HepG2 (cell line): ENCODE measurements around the gene MXRA8.

Source experiments
- ARID3A ChIP-seq: IDR thresholded peaks from 2 replicates; pipeline ENCODE4 v1.6.1; 2012; ENCODE audit warnings: low read depth, low read length, improper control_type of control experiment
- CTCF ChIP-seq: sonication (generic); formaldehyde crosslinking; IDR thresholded peaks from 2 replicates; pipeline ENCODE4 v1.5.0; 2020; ENCODE audit warnings: mild to moderate bottlenecking, missing genetic modification reagents, moderate library complexity
- ELK4 ChIP-seq: sonication (generic); formaldehyde crosslinking; IDR thresholded peaks from 2 replicates; pipeline ENCODE4 v1.9.0; 2021; ENCODE audit warnings: missing genetic modification reagents, borderline replicate concordance
- FOSL2 ChIP-seq: sonication (generic); formaldehyde crosslinking; IDR thresholded peaks from 2 replicates; pipeline ENCODE4 v1.4.0; 2020; ENCODE audit warnings: missing genetic modification reagents
- GABPB1 ChIP-seq: IDR thresholded peaks from 2 replicates; pipeline ENCODE4 v1.6.1; 2016; ENCODE audit warnings: mild to moderate bottlenecking, missing genetic modification reagents, moderate library complexity, missing compliant biosample characterization
- NCOA1 ChIP-seq: sonication (generic); formaldehyde crosslinking; IDR thresholded peaks from 2 replicates; pipeline ENCODE4 v1.9.0; 2021; ENCODE audit warnings: missing genetic modification reagents
- NFIC ChIP-seq: IDR thresholded peaks from 2 replicates; pipeline ENCODE4 v1.6.1; 2012; ENCODE audit warnings: mild to moderate bottlenecking, low read length, inconsistent platforms
- NKX3-1 ChIP-seq: sonication (generic); formaldehyde crosslinking; IDR thresholded peaks from 2 replicates; pipeline ENCODE4 v1.5.0; 2020; ENCODE audit warnings: missing genetic modification reagents
- RFX5 ChIP-seq: IDR thresholded peaks from 2 replicates; pipeline ENCODE4 v1.6.1; 2011; ENCODE audit warnings: low read depth, low read length, improper control_type of control experiment
- ZBTB44 ChIP-seq: sonication (generic); formaldehyde crosslinking; IDR thresholded peaks from 2 replicates; pipeline ENCODE4 v1.4.0; 2020; ENCODE audit warnings: missing genetic modification reagents
- ZFAT ChIP-seq: sonication (generic); formaldehyde crosslinking; conservative IDR thresholded peaks from 2 replicates; pipeline ENCODE4 v1.8.1; 2023; ENCODE audit warnings: missing genetic modification reagents, inconsistent platforms
- ZFX ChIP-seq: sonication (generic); formaldehyde crosslinking; IDR thresholded peaks from 2 replicates; pipeline ENCODE4 v1.4.0; 2020; ENCODE audit warnings: mild to moderate bottlenecking, low read depth, missing genetic modification reagents, moderate library complexity
- ZMYM4 ChIP-seq: sonication (generic); formaldehyde crosslinking; IDR thresholded peaks from 2 replicates; pipeline ENCODE4 v1.8.1; 2023; ENCODE audit warnings: mild to moderate bottlenecking, missing genetic modification reagents
- ZNF691 ChIP-seq: sonication (generic); formaldehyde crosslinking; IDR thresholded peaks from 2 replicates; pipeline ENCODE4 v1.4.0; 2020; ENCODE audit warnings: missing genetic modification reagents, low read depth, mild to moderate bottlenecking, borderline replicate concordance

GRCh38 chr1:1347663-1348419, 10.5 kb downstream of the MXRA8 start:
- TF ChIP-seq NFIC (no peak), GABPB1 (CRISPR knock-in tag) (peak; percentile 63), CTCF (no peak; the same call in 1 of the 2 replicates), ZMYM4 (CRISPR knock-in tag) (no peak; the same call in 1 of the 2 replicates), ZFAT (CRISPR knock-in tag) (no peak), ZBTB44 (CRISPR knock-in tag) (no peak), NCOA1 (CRISPR knock-in tag) (no peak), ELK4 (CRISPR knock-in tag) (no peak), FOSL2 (no peak), RFX5 (no peak), ARID3A (no peak), ZFX (CRISPR knock-in tag) (peak; percentile 94), ZNF691 (no peak), NKX3-1 (CRISPR knock-in tag) (no peak)
